NCI-H2196 (cell line): ENCODE results near the gene PER2.

Source experiments
- DNase-seq: peaks from one replicate; lab custom pipeline; 2025; ENCODE audit not compliant: unreplicated experiment; lab: John Stamatoyannopoulos, UW

The PER2 gene

GRCh38 chr2:238251331-238251730, 37.1 kb downstream of the PER2 start:
- no peak for DNase-seq

GRCh38 chr2:238250896-238251295, 37.5 kb downstream of the PER2 start:
- DNase-seq, result no peak

GRCh38 chr2:238247841-238248453, 40.5 kb downstream of the PER2 start:
- DNase-seq, result no peak

GRCh38 chr2:238247002-238247822, 41.2 kb downstream of the PER2 start:
- DNase-seq, result no peak

- DNase-seq, result no peak
These were observed 44.3 kb downstream of the PER2 start for GRCh38 chr2:238244151-238244550.

- peak; percentile 41 for DNase-seq
These were observed 44.8 kb downstream of the PER2 start for GRCh38 chr2:238243496-238244076.

GRCh38 chr2:238242731-238243495, 45.5 kb downstream of the PER2 start:
- DNase-seq, result peak; percentile 89

- DNase-seq, result no peak
These were observed 46.4 kb downstream of the PER2 start for GRCh38 chr2:238241970-238242369.

GRCh38 chr2:238240757-238241711, 47.4 kb downstream of the PER2 start:
- DNase-seq, result peak; percentile 96

GRCh38 chr2:238239863-238240756, 48.3 kb downstream of the PER2 start, which contains the start of gene HES6:
HES6 (minus strand) TSS chr2:238240038; CDS start chr2:238239905, 133 bp downstream.
- peak; percentile 96 for DNase-seq

GRCh38 chr2:238239543-238239862, 48.9 kb downstream of the PER2 start:
- no peak for DNase-seq

- DNase-seq, result peak; percentile 45
These were observed 49.5 kb downstream of the PER2 start for GRCh38 chr2:238238766-238239542.

- no peak for DNase-seq
These were observed 50.1 kb downstream of the PER2 start for GRCh38 chr2:238238311-238238765.

- no peak for DNase-seq
These were observed 50.8 kb downstream of the PER2 start for GRCh38 chr2:238237431-238238135.

GRCh38 chr2:238236571-238236970, 51.8 kb downstream of the PER2 start:
- DNase-seq, result no peak

- no peak for DNase-seq
These were observed 52.6 kb downstream of the PER2 start for GRCh38 chr2:238235856-238236255.

- peak; percentile 26 for DNase-seq
These were observed 53.1 kb downstream of the PER2 start for GRCh38 chr2:238235331-238235732.

GRCh38 chr2:238233625-238234024, 54.8 kb downstream of the PER2 start:
- no peak for DNase-seq
